Spleen (tissue), 7 donors: Measurements from ENCODE around the gene SIAH2.

Experiments used
- CTCF ChIP-seq, 11 experiments: fragments of 200-600 bp in 7 of 11; fragments of 450-650 bp in 4 of 11; sonication (generic) in 4 of 11; IDR thresholded peaks in 8 of 11; conservative IDR thresholded peaks in 3 of 11; 1 replicate in 7 of 11; 2 replicates in 4 of 11; pipeline versions ENCODE4 v1.4.0 to v1.8.0; 2016 to 2021; ENCODE audit warnings: antibody characterized with exemption in 11 of 11, inconsistent platforms in 4 of 11, mild to moderate bottlenecking in 1 of 11
- POLR2A ChIP-seq, 3 donors: fragments of 450-650 bp; IDR thresholded peaks; one replicate each; pipeline ENCODE4 v1.5.1; 2017; ENCODE audit warnings: antibody characterized with exemption in 3 of 3, mild to moderate bottlenecking in 1 of 3
- donor health status: DM: no; HTN: no; CAD: no; lungs with moderate emphysema.
- donor health status: DM: no; HTN: no; CAD: no.
- donor health status: DM: no; HTN: no; CAD: no.

- TF ChIP-seq CTCF (IDR thresholded peaks at IDR 0.05 in 8 of 11, conservative IDR thresholded peaks at IDR 0.05 in 3 of 11) = no peak
- TF ChIP-seq POLR2A (IDR thresholded peaks at IDR 0.05) = no peak
Measured at GRCh38 chr3:150770681-150771080, 7.7 kb upstream of the SIAH2 start.
